Osteoblast (primary cell): ENCODE measurements around the gene HOXA9. TPM values are rescaled to one million over a fixed set of nuclear protein-coding genes. Genes with fewer than 3 reads are reported as not detected.

Source experiments
- DNase-seq: peaks from one replicate; pipeline ENCODE4 v3.0.0; 2011; ENCODE audit warnings: low spot score, mixed read lengths; ENCODE audit not compliant: insufficient read length; ENCODE audit errors: missing footprints
- H2AFZ ChIP-seq: 2 replicates; pipeline ENCODE4 v1.6.0; 2011; ENCODE audit warnings: mild to moderate bottlenecking, low read length
- H3K27ac ChIP-seq: 2 replicates; pipeline ENCODE4 v1.5.1; 2011; ENCODE audit warnings: mild to moderate bottlenecking, low read depth, low read length, moderate library complexity
- H3K27me3 ChIP-seq: 2 replicates; pipeline ENCODE4 v1.6.0; 2012; ENCODE audit warnings: mild to moderate bottlenecking, control low read depth, inconsistent platforms, low read length, moderate library complexity; ENCODE audit not compliant: insufficient read depth
- H3K36me3 ChIP-seq: 2 replicates; pipeline ENCODE4 v1.5.1; 2011; ENCODE audit warnings: mild to moderate bottlenecking, low read length, control low read depth, moderate library complexity; ENCODE audit not compliant: insufficient read depth
- H3K4me1 ChIP-seq: 2 replicates; pipeline ENCODE4 v1.5.1; 2011; ENCODE audit warnings: mild to moderate bottlenecking, low read length, control low read depth, moderate library complexity; ENCODE audit not compliant: insufficient read depth
- H3K4me2 ChIP-seq: 2 replicates; pipeline ENCODE4 v1.6.0; 2011; ENCODE audit warnings: mild to moderate bottlenecking, low read length; ENCODE audit not compliant: insufficient read depth
- H3K4me3 ChIP-seq: fragments of 200-600 bp; sonication (generic); 3 replicates; pipeline ENCODE4 v1.5.1; 2012; ENCODE audit warnings: mild to moderate bottlenecking, low read length, inconsistent platforms; ENCODE audit not compliant: insufficient read depth
- H3K79me2 ChIP-seq: 2 replicates; pipeline ENCODE4 v1.6.0; 2012; ENCODE audit warnings: mild to moderate bottlenecking, low read length, control low read depth, inconsistent platforms; ENCODE audit not compliant: insufficient read depth
- H3K9me3 ChIP-seq: 2 replicates; pipeline ENCODE4 v1.5.1; 2011; ENCODE audit warnings: low read depth, low read length, control low read depth
- H4K20me1 ChIP-seq: 2 replicates; pipeline ENCODE4 v1.6.0; 2012; ENCODE audit warnings: mild to moderate bottlenecking, low read length, control low read depth; ENCODE audit not compliant: insufficient read depth
- CTCF ChIP-seq: IDR thresholded peaks from 2 replicates; pipeline ENCODE4 v1.5.1; 2011; ENCODE audit warnings: mild to moderate bottlenecking, low read depth, low read length, moderate library complexity; ENCODE audit errors: extremely low read depth
- total RNA-seq: library from RNA; depleted of rRNA; stranded (reverse); fragments of >200 nt; gene quantifications from 2 replicates; pipeline ENCODE4 v1.2.3, GENCODE V29; 2012

Gene HOXA9
- total RNA-seq, 1 donor, result 19.5 TPM

- Histone ChIP-seq H3K4me2 (peak overlapping the region; percentile 99), H3K27ac (peak overlapping the region; percentile 95), H3K4me3 (peak overlapping the region; percentile 75), H3K9me3 (no peaks in the 10 kb centered on the region), H3K27me3 (no peaks in the 10 kb centered on the region), H4K20me1 (peaks cover 20% of the 10 kb centered on the region), H3K4me1 (peaks cover 24% of the 10 kb centered on the region), H2AFZ (peak overlapping the region; percentile 34), H3K79me2 (peaks cover 100% of the 10 kb centered on the region), H3K36me3 (peaks cover 26% of the 10 kb centered on the region)
- no peak for TF ChIP-seq CTCF
- peak; percentile 87 for DNase-seq
Measured at GRCh38 chr7:27168265-27168947, 3.1 kb upstream of the HOXA9 start.

GRCh38 chr7:27167916-27168264 is 2.6 kb upstream of the HOXA9 start:
- H3K4me1 ChIP-seq, result peaks cover 24% of the 10 kb centered on the region
- peak overlapping the region; percentile 34 for H2AFZ ChIP-seq
- H3K4me3 ChIP-seq, result peak overlapping the region; percentile 75
- peaks cover 30% of the 10 kb centered on the region for H3K36me3 ChIP-seq
- no peak for DNase-seq
- H3K27ac ChIP-seq, result peak overlapping the region; percentile 95
- peaks cover 24% of the 10 kb centered on the region for H4K20me1 ChIP-seq
- peaks cover 100% of the 10 kb centered on the region for H3K79me2 ChIP-seq
- H3K4me2 ChIP-seq, result peak overlapping the region; percentile 99
- no peak for TF ChIP-seq CTCF
- H3K27me3 ChIP-seq, result no peaks in the 10 kb centered on the region
- H3K9me3 ChIP-seq, result no peaks in the 10 kb centered on the region

GRCh38 chr7:27166531-27167505 is 1.5 kb upstream of the HOXA9 start:
- Histone ChIP-seq H2AFZ (peak overlapping the region; percentile 9), H3K9me3 (no peaks in the 10 kb centered on the region), H3K4me2 (peak overlapping the region; percentile 99), H3K27me3 (no peaks in the 10 kb centered on the region), H3K79me2 (peaks cover 100% of the 10 kb centered on the region), H3K36me3 (peaks cover 26% of the 10 kb centered on the region), H3K4me3 (peak overlapping the region; percentile 75), H4K20me1 (peaks cover 17% of the 10 kb centered on the region), H3K27ac (peak overlapping the region; percentile 95), H3K4me1 (peaks cover 29% of the 10 kb centered on the region)
- DNase-seq, result peak; percentile 92
- TF ChIP-seq CTCF, result no peak
